Activated naive CD8-positive, alpha-beta T cell treated with anti-CD3 and anti-CD28 coated beads, Interleukin-2, amount 50 U/mL, for 24 hours (primary cell): ENCODE data around the gene ORM2.
"Not testable (repeated sequence)": the region's sequence is repeated elsewhere in the genome, so short reads cannot be mapped to it uniquely, and the experiment has no call there.

Experiments used
- ATAC-seq: fragments of 150-1000 bp; cut with Tn5 transposase; one replicate; pipeline ENCODE4 v1.10.0; 2021
- DNase-seq: peaks from one replicate; pipeline ENCODE4 v3.0.0; 2021
- H3K27ac Mint-ChIP-seq: one replicate; pipeline ENCODE4 v1.8.0; 2021; ENCODE audit warnings: mild to moderate bottlenecking, mixed read lengths
- H3K27me3 Mint-ChIP-seq: one replicate; pipeline ENCODE4 v1.8.0; 2021; ENCODE audit warnings: mixed read lengths
- H3K36me3 Mint-ChIP-seq: one replicate; pipeline ENCODE4 v1.8.0; 2021; ENCODE audit warnings: low read depth, mixed read lengths
- H3K4me1 Mint-ChIP-seq: one replicate; pipeline ENCODE4 v1.8.0; 2021; ENCODE audit warnings: mixed read lengths
- H3K4me3 Mint-ChIP-seq: one replicate; pipeline ENCODE4 v1.8.0; 2021; ENCODE audit warnings: mild to moderate bottlenecking, moderate library complexity, mixed read lengths
- H3K9me3 Mint-ChIP-seq: one replicate; pipeline ENCODE4 v1.8.0; 2021; ENCODE audit warnings: mixed read lengths

Gene ORM2

GRCh38 chr9:114315723-114316363 is 13.8 kb upstream of the ORM2 start:
- Mint-ChIP-seq H3K4me1 (peaks cover 3% of the 10 kb centered on the region), H3K27ac (no peak overlapping the region), H3K36me3 (no peaks in the 10 kb centered on the region), H3K9me3 (no peaks in the 10 kb centered on the region), H3K4me3 (no peak overlapping the region), H3K27me3 (peaks cover 6% of the 10 kb centered on the region)
- DNase-seq, result no peak
- ATAC-seq, result no peak

- Mint-ChIP-seq H3K36me3 (no peaks in the 10 kb centered on the region), H3K9me3 (no peaks in the 10 kb centered on the region), H3K27ac (no peak overlapping the region), H3K4me1 (peaks cover 6% of the 10 kb centered on the region), H3K4me3 (no peak overlapping the region), H3K27me3 (peaks cover 6% of the 10 kb centered on the region)
- DNase-seq (no peak), ATAC-seq (no peak)
Measured at GRCh38 chr9:114316605-114317230, 13.0 kb upstream of the ORM2 start.

- ATAC-seq, result no peak
- Mint-ChIP-seq H3K27me3 (peaks cover 6% of the 10 kb centered on the region), H3K36me3 (no peaks in the 10 kb centered on the region), H3K27ac (no peak overlapping the region), H3K9me3 (no peaks in the 10 kb centered on the region), H3K4me1 (peaks cover 9% of the 10 kb centered on the region), H3K4me3 (no peak overlapping the region)
- DNase-seq, result no peak
Measured at GRCh38 chr9:114317665-114318357, 11.9 kb upstream of the ORM2 start.

GRCh38 chr9:114318416-114318815 is 11.3 kb upstream of the ORM2 start:
- Mint-ChIP-seq H3K27ac (no peak overlapping the region), H3K4me3 (no peak overlapping the region), H3K4me1 (peaks cover 9% of the 10 kb centered on the region), H3K27me3 (peaks cover 6% of the 10 kb centered on the region), H3K9me3 (no peaks in the 10 kb centered on the region), H3K36me3 (no peaks in the 10 kb centered on the region)
- no peak for DNase-seq
- no peak for ATAC-seq

GRCh38 chr9:114319147-114319546 is 10.5 kb upstream of the ORM2 start:
- H3K27me3 Mint-ChIP-seq, result peaks cover 6% of the 10 kb centered on the region
- DNase-seq, result no peak
- H3K4me3 Mint-ChIP-seq, result no peak overlapping the region
- H3K27ac Mint-ChIP-seq, result no peak overlapping the region
- peaks cover 9% of the 10 kb centered on the region for H3K4me1 Mint-ChIP-seq
- no peak for ATAC-seq
- H3K9me3 Mint-ChIP-seq, result no peaks in the 10 kb centered on the region
- H3K36me3 Mint-ChIP-seq, result no peaks in the 10 kb centered on the region

GRCh38 chr9:114320710-114321109 is 9.0 kb upstream of the ORM2 start:
- H3K4me1 Mint-ChIP-seq, ATAC-seq, H3K9me3 Mint-ChIP-seq, H3K27ac Mint-ChIP-seq, DNase-seq, H3K4me3 Mint-ChIP-seq, H3K36me3 Mint-ChIP-seq, H3K27me3 Mint-ChIP-seq: not testable (repeated sequence)

GRCh38 chr9:114321759-114322158 is 7.9 kb upstream of the ORM2 start:
- H3K36me3 Mint-ChIP-seq, result no peaks in the 10 kb centered on the region
- H3K27me3 Mint-ChIP-seq, result peaks cover 6% of the 10 kb centered on the region
- no peak overlapping the region for H3K27ac Mint-ChIP-seq
- peak; percentile 16 for ATAC-seq
- peaks cover 9% of the 10 kb centered on the region for H3K4me1 Mint-ChIP-seq
- H3K9me3 Mint-ChIP-seq, result no peaks in the 10 kb centered on the region
- DNase-seq, result no peak
- H3K4me3 Mint-ChIP-seq, result no peak overlapping the region

GRCh38 chr9:114322160-114322818 is 7.4 kb upstream of the ORM2 start:
- not testable (repeated sequence) for H3K27me3 Mint-ChIP-seq, H3K36me3 Mint-ChIP-seq, DNase-seq, H3K27ac Mint-ChIP-seq, H3K4me3 Mint-ChIP-seq, H3K9me3 Mint-ChIP-seq, ATAC-seq, H3K4me1 Mint-ChIP-seq

GRCh38 chr9:114322831-114323531 is 6.7 kb upstream of the ORM2 start, which contains the start of gene ORM1:
ORM1 (plus strand) TSS chr9:114323098; CDS start chr9:114323134, 36 bp downstream.
- H3K4me3 Mint-ChIP-seq, ATAC-seq, H3K4me1 Mint-ChIP-seq: not testable (repeated sequence)

GRCh38 chr9:114323849-114324248 is 5.8 kb upstream of the ORM2 start:
- not testable (repeated sequence) for H3K4me3 Mint-ChIP-seq, H3K36me3 Mint-ChIP-seq, ATAC-seq, H3K27ac Mint-ChIP-seq, H3K4me1 Mint-ChIP-seq, H3K9me3 Mint-ChIP-seq, H3K27me3 Mint-ChIP-seq, DNase-seq

More at GRCh38 chr9:114322831-114323531, 6.7 kb upstream of the ORM2 start, which contains the start of gene ORM1:
- DNase-seq, H3K36me3 Mint-ChIP-seq, H3K27ac Mint-ChIP-seq, H3K27me3 Mint-ChIP-seq, H3K9me3 Mint-ChIP-seq: not testable (repeated sequence)

GRCh38 chr9:114324492-114324891 is 5.2 kb upstream of the ORM2 start:
- Mint-ChIP-seq H3K9me3 (no peaks in the 10 kb centered on the region), H3K36me3 (no peaks in the 10 kb centered on the region), H3K27ac (no peak overlapping the region), H3K4me1 (peaks cover 6% of the 10 kb centered on the region), H3K27me3 (no peaks in the 10 kb centered on the region), H3K4me3 (no peak overlapping the region)
- no peak for DNase-seq
- no peak for ATAC-seq

GRCh38 chr9:114324965-114325364 is 4.7 kb upstream of the ORM2 start:
- H3K36me3 Mint-ChIP-seq, ATAC-seq, DNase-seq, H3K9me3 Mint-ChIP-seq, H3K4me3 Mint-ChIP-seq, H3K27ac Mint-ChIP-seq, H3K4me1 Mint-ChIP-seq, H3K27me3 Mint-ChIP-seq: not testable (repeated sequence)

- H3K27me3 Mint-ChIP-seq, H3K4me1 Mint-ChIP-seq, H3K4me3 Mint-ChIP-seq, ATAC-seq, H3K36me3 Mint-ChIP-seq, DNase-seq, H3K9me3 Mint-ChIP-seq, H3K27ac Mint-ChIP-seq: not testable (repeated sequence)
Measured at GRCh38 chr9:114325684-114326254, 3.9 kb upstream of the ORM2 start.

- Mint-ChIP-seq H3K4me3 (no peak overlapping the region), H3K36me3 (no peaks in the 10 kb centered on the region), H3K27me3 (no peaks in the 10 kb centered on the region), H3K9me3 (no peaks in the 10 kb centered on the region), H3K27ac (no peak overlapping the region), H3K4me1 (peaks cover 6% of the 10 kb centered on the region)
- ATAC-seq, result no peak
- DNase-seq, result no peak
Measured at GRCh38 chr9:114327749-114328148, 1.9 kb upstream of the ORM2 start.
